ENCODE measurements around the gene VAV1.

- no peak for TF ChIP-seq CTCF (IDR thresholded peaks at IDR 0.05)
- no peak for TF ChIP-seq POLR2AphosphoS5 (IDR thresholded peaks at IDR 0.05; ENCODE audit: low read depth, low read length)
Observed at GRCh38 chr19:6801485-6802086, 29.1 kb downstream of the VAV1 start.
